NCI-H1105 (cell line): Measurements from ENCODE around the gene COX5B.
A peak's percentile ranks its signal among the peaks of the same experiment; 100 is the strongest.
"Not testable (repeated sequence)": the region's sequence is repeated elsewhere in the genome, so short reads cannot be mapped to it uniquely, and the experiment has no call there.

Experiments
- DNase-seq: peaks from one replicate; lab custom pipeline; 2025; lab: John Stamatoyannopoulos, UW

COX5B gene

DNA sequence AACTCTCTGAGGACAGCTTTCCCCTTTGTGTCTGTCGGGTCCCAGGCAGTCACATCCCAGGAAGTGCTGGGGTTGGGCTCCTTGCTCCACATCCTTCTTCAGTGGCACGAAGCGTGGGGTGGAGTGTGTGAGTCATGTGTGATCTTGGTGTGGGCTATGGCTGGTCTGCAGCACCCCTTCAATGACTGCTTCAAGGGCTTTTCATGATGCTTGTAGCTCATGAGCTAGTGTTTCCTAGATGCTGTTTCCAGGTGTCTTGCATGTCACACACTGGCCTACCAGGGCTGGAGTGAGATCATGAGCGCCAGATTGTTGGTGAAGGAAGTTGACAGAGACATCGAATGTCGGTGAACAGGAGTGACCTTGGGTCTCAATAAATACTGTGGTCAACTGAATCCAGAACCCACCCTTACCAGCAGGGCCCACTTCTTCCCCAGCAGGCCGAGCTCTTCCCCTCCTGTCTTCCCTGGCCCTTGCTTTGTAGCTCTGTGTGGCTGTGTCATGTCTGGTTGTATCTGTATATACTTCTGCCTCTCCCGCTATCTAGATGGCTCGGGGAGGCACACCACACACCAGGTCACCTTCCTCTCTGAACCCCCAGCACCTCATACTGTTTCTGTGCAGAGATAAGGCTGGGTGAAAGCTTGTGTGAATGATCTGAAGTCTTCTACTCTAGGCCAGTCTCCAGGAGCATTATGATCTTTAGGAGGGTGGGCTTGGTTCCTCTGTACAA lies 27.5 kb downstream of the COX5B start:
- DNase-seq: no peak

GRCh38 chr2:97673915-97674283 lies 28.0 kb downstream of the COX5B start:
- DNase-seq: no peak

- no peak for DNase-seq
These were observed 29.7 kb downstream of the COX5B start for GRCh38 chr2:97675430-97676113.

GRCh38 chr2:97676620-97677019 lies 30.8 kb downstream of the COX5B start:
- DNase-seq: no peak

- DNase-seq: no peak
These were observed 31.6 kb downstream of the COX5B start for GRCh38 chr2:97677480-97677879.

DNA sequence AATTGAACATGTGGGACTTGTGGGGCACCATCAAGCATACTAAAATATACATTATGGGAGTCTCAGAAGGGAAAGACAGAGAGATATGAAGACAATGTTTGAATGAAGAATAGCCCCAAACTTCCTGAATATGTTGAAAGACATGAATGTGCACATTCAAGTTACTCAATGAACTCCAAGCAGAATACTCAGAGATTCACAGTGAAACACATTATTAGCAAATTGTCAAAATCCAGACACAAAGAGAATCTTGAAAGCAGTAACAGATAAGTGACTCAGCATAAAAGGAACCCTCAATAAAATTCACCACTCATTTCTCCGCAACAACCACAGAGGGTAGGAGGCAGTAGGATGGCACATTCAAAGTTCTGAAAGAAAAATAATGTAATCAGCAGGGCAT lies 32.4 kb downstream of the COX5B start:
- no peak for DNase-seq

GRCh38 chr2:97687235-97687634 lies 41.4 kb downstream of the COX5B start:
- DNase-seq: not testable (repeated sequence)

- DNase-seq: no peak
These were observed 42.4 kb downstream of the COX5B start for GRCh38 chr2:97688062-97688827.

- DNase-seq: no peak
These were observed 45.3 kb downstream of the COX5B start for GRCh38 chr2:97691166-97691565.

- no peak for DNase-seq
These were observed 47.6 kb downstream of the COX5B start for GRCh38 chr2:97693476-97693875.

- DNase-seq: no peak
These were observed 49.9 kb downstream of the COX5B start for GRCh38 chr2:97695744-97696143.

DNA sequence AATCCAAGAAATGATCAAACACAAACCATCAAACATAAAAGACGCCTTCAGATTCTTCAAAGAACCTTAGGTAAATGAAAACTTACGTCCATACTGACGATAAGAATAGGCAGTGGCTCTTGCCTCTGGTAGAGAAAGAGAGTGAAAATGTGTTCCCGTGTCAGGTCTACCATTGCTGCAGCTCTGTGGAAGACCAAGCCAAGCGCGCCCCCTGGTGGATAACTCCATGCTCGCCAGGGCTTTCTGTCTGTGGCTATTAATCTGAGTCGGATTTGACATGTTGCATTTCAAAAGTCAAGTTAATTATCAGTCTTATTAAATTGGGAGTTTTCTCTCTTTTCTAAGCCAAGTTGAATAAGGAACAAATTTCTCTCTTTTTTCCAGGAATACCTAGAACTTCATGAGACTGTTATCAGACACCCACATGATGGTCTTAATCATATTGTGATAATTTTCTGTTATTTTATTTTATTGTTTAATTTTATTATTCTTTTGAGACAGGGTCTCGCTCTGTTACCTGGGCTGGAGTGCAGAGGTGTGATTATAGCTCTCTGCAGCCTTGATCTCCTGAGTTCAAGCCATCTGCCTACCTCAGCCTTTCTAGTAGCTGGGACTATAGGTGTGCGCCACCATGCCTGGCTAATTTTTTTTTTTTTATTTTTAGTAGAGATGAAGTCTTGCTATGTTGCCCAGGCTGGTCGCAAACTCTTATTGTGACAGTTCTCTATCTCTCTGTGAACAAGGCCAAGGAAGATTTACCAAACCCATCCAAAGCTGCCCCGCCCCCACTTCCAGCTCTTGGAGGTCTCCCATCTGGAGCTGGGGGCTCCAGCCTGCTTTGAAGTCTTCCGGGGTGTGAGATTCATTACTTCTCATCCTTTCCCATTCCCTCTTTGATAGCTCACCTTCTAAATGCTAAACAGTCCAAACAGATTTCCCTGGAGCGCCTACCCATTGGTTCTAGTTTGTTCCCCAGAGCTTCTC lies 51.7 kb downstream of the COX5B start:
- DNase-seq: peak; percentile 75
